ENCODE results near the gene CHRNA4.

Gene CHRNA4

DNA sequence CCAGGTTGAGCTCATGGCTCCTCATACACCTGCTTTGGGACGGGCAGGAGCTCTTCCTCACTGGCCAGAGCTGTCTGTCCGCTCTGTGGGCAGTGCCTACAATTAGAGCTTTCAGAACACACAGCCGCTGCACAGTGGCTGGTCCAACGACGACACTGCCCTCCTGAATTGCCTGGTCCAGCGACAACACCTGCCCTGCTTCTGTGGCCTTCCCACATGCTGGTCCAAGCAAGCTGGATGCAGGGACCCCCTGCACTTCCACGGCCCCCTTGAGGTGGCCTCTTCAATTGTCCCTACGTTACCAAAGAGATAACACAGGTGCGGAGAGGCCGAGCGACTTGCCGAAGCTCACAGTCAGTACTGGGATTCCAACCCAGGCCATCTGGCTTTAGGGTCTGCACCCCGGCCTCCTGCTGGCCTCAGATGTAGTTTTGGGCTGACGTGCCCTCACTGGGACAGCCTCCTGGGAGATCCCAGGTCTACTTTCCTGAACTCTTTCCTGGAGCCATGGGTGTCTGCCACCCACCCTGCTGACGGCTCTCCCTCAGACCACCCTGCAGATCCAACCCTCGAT, 1.4 kb upstream of the CHRNA4 start:
- no peak for DNase-seq

DNA sequence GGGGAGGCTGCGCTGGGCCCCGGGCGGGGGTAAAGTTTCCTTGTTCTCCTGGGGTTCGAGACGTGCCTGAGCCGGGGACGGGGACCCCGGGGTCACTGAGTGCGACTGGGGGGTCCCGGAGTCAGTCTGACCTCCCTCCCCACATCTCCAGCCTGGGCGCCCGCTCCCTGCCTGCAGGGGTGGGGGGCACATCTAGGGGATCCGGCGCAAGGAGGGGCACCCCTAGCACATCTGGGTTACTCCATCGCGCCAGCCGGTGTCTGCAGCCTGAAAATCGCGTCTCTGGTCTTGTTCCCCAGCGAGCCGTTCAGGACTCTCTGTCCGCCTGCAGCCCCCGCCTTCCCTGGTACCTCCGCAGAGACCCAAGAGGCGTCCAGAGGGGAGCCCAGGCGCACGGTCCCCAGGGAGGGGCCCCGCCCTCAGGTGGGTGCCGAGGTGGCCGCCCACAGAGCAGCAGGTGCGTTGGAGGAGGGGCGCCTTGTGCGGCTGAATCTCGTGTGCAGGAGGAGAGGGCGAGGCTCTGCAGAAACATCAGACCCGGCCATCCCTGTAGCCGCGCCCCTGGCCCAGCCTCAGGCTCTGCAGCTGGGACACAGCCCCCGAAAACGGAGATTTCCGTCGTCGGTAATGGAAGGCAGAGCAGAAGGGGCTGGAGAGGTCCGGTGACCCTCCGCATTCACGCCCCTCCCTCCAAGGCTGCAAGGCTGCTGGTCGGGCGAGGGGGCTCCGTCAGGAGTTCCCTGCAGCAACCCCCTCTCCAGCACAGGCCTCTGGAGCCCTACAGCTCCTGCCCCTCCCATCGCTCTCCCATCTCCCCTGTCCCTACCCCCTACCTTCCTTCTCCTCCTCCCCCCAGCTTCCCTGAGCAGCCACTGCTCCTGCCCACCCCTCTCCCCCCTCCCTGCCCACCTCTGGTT, 628 bp upstream of the CHRNA4 start:
- no peak for DNase-seq

DNA sequence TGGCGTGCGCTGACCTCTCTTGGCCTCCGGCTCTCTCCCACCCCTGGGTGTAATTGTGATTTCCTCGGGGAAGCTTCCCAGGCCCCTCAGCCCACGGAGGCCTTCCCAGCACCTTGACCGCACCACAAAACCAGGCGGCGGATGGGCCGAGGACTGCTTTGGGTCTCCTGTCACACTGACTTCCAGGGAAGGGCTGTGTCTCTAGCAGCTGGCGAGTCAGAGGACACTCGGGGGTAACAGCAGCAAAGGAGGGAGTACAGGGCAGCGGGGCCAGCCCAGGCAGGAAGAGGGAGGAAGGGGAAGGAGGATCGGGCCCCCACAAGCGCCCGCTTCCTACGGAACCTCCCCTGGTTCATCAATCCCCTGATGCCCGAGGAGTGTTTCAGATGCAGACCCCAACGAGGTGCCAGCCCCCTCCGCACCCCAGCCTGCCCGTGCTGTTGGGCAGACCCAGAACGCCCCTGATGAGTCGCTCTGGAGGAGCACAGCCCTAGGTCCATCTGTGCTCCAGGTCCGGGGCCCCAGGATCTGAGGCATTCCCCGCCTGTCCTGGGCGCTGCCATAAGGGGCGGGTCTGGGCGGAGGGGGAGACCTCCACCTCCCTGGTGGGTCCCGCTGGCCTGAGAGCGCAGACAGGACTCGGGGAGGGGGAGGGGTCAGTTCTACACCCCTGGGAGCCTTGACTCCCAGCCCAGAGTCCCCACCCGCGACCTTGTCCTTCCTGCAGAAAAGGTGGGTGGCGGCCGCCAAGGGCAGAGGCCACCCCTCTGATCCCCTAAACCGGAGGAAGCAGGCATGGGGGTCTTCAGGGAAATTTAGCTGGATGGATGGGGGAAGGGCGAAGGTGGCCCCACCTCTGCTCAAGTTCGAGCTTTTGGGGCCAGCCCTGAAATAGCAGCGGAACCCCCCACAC, 956 bp downstream of the CHRNA4 start:
- DNase-seq = no peak

DNA sequence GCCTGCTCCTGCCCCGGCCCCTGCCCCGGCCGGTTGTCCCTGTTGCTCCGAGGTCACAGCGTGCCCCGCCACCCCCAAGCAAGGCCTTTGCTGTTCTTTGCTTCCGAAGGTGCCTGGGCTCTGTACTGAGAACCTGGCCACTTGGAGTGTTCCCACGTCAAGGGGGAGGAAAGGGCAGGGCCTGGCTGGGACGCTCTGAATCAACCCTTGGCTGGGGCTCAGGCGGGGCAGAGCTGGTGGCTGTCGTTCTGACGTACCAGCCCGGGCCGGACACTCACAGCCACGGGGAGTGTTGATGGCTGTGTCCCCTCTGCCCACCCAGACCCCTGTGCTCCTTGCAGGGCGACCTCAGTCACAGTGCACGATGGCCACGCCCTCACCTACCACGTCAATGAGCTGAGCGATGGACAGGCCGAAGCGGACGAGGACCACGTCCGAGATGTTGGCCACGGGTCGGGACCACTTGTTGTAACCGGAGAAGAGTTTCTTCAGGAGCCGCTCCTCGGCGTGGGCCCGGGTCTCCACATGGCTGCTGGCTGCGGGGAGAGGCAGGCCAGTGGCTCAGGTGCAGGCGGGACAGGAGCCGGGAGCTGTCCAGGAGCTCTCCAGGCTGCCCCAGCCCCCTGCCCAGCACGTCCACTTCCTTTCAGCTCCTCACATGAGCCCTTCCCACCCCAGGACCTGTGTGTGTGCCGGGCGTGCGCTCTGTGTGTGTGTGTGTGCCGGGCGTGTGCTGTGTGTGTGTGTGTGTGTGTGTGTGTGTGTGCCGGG, 1.8 kb downstream of the CHRNA4 start:
- no peak for DNase-seq

DNA sequence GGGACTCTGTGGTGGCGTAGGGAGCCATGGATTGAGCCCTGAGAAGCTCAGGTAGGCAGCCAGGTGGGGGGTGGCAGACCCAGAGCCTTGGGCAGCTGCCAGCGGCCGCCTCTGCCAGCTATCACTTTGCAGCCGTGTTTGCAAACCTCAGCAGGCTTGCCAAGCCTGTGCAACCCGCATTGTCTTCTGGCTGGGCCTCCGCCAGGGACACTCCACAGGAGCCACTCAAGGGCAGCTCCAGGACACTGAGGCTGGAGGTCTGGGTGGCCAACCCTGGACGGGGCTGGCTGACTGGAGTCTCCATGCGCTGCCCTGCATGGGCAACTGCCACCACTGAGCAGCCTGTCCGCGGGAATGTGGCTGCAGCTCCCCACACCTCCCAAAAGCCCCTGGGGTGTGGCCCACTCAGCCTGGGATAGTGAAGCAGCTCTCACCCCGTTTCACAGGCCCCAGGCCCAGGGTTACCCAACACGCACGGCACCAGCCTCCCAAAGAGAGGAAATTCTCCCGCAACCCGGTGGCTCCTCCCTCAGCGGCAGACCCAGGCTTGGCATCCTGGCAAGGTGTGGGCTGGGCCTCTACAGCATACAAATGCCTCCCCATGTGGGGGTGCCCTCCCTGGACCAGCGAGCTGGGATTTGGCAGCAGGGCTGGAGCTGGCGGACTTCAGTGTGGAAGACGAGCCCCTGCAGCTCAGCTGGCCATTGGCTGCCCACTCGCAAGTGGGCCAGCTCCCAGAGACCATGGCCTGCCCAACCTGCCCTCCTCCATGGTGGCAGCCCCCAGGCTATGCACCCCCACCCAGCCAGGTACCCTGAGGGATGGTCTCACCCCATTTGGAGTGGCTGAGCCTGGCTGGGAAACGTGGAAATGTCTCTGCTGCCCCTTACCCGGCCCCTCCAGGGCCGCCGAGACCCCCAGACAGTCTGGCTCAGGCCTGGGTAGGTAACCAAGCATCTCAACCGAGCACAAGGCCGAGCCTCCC, 2.9 kb downstream of the CHRNA4 start:
- DNase-seq = no peak

DNA sequence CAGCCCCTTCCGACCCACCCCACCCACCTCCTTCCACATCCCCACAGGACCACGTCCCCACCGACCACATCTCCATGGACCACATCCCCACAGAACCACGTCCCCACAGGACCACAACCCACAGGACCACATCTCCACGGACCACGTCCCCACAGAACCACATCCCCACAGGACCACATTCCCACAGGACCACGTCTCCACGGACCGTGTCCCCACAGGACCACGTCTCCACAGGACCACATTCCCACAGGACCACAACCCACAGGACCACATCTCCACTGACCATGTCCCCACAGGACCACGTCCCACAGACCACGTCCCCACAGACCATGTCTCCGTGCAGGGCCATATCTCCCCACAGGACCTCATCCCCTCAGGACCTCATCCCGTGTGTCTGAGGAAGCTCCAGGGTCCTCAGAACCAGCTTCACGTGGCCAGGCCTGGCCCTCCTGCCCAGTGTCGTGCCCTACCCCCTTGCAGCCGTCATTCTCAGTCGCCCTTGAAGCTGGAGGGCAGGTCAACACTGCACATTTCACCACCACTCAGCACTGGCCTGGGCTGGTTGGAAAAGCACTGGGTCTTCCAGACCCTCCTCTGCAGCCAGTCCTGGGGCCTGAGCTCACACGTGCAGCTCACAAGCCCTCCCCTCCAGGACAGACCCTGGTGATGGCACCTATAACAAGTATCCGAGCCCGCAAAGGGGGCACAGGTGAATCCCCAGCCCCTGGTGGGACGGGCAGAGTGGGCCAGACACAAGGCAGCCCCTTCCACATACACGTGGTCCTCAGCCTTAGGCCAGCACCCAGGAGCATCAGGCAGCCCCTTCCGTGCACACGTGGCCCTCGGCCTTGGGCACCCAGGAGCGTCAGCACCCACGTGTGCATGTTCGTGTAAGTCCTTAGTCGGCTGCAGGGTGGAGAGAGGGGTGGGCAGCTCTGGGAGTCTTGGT, 3.9 kb downstream of the CHRNA4 start:
- DNase-seq = no peak

DNA sequence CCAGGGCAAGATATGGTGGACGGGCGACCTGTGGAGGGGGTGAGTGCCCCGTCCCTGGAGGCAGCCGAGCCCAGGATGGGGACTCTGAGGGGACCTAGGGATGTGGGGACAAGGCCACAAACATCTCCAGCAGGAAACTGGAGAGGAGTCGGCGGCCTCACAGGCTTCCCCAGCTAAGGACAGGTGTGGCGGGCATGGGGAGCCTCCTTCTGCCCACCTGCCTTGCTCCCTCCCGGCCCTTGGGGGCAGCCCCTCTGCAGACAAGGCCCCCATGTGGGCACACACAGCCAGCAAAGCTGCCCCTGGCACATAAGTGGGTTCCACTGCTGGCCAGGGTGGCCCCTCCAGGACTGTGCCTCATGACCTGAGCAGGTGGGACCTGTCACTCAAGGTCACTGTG, 4.6 kb downstream of the CHRNA4 start:
- DNase-seq = no peak

DNA sequence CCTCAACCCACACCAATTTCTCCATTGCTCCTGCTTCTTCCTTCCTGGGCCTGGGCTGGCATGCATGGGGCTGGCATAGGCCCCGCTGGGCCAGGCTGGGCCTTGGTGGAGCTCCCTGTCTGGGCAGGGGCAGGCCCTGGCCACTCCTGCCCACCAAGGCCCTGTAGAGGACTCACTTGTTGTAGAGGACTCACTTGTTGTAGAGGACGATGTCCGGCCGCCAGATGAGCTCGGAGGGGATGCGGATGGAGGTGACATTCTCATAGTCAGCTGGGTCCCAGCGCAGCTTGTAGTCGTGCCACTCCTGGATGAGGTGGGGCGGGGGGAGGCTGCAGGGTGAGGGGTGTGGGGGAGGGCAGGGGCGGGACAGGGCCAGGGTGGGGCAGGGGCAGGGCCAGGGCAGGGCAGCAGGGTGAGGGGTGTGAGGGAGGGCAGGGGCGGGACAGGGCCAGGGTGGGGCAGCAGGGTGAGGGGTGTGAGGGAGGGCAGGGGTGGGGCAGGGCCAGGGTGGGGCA, 5.3 kb downstream of the CHRNA4 start:
- DNase-seq = no peak

DNA sequence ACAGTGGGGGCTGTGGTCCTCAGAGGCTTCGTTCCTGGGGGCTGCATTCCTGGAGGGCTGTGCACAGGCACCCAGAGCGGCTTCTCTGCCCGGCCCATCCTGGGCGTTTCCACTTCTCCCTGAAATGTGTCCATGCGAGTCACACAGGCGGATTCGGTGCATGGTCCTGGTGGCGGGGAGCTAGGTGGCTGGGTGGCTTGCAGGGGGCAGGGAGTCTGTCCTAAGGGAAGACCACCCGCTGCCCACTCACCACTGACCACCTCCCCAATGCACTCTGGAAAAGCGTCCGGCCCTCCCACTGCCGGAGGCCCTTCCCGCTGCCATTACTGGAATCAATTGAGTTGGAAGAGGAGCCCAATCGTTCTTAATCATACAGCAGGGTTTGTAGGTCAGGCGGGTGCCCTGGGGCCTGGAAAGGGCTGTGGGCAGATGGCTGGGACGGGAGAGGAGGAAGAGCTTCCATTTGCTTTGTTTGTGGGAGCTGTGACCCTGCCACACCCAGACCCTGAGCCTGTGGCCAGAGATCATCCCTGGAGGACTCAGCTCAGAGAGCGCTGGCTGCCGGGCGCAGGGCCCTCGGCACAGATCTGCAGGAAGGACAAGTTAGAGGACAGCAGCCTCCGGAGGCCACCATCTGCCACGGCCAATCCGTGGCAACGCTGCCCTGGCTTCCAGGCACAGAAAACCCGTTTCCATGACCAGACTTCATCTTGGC, 6.4 kb downstream of the CHRNA4 start:
- no peak for DNase-seq

DNA sequence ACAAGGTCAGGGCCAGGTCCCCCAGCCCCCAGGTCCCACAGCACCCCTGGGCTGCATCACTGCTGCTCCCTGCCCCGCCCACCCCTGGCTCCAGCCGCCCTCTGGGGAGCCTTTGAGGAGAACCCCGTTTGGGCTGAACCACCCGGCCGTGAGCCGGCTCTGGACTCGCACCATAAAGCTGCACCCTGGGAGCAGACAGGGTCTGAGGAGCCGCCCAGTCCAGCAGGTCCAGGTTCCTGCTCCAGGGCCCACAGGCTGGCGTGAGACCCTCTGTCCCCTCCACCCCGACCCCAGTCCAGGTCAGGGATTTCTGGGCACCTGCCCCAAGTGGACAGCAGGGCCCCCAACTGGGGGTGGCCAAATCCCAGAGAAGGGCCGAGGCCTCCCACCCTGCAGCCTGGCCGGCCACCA, 8.3 kb downstream of the CHRNA4 start:
- no peak for DNase-seq

DNA sequence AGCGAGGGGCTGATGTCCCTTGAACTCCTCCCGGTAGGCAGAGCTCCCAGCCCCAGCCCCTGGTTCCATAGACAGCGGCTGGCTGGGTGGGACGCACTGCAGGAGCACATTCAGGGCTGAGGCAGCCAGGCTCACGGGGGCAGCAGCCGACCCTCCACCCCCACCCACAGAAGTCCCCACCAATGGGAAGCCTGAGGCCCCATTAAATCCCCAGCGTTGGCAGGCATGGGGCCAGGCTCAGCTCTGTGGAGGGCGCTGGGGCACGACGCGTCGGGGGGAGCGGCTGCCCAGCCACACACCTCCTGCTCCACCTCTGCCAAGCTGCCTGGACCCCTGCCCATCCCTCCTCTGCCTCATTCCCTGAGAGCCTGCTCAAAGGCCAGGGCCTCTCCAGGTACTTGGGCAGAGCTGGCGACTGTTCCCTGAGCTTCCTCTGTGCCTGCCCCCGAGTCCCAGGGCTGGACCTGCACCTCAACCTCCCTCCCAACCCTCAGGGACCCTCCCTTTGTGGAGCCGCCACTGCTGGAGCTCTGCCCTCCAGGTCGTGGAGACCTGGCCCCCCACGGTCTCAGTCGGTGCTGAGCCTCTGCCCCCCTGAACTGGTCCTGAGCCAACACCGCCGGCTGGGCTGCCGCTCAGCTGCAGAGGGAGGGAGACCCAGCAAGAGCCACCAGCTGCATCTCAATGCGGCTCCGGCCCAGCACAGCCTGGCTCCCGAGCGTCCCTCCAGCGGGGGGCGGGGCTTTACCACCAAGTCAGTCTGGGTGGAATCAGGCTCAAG, 9.1 kb downstream of the CHRNA4 start:
- no peak for DNase-seq

DNA sequence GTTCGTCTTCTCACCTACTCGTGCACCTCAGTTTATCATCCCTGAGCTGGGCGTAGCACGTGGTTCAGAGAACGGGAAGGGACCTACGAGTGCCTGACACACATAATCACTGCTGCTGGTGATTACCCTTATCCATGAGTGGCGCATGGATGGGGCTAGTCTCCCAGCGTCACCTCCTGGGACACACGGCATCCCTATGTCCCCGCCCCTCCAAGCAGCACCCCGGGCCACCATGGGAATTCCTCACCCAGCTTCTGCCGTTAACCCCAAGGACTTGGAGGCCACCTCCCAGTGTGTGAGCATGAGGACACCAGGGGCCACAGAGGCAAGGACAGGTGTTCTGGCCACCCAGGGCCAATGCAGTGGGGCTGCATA, 9.8 kb downstream of the CHRNA4 start:
- no peak for DNase-seq

DNA sequence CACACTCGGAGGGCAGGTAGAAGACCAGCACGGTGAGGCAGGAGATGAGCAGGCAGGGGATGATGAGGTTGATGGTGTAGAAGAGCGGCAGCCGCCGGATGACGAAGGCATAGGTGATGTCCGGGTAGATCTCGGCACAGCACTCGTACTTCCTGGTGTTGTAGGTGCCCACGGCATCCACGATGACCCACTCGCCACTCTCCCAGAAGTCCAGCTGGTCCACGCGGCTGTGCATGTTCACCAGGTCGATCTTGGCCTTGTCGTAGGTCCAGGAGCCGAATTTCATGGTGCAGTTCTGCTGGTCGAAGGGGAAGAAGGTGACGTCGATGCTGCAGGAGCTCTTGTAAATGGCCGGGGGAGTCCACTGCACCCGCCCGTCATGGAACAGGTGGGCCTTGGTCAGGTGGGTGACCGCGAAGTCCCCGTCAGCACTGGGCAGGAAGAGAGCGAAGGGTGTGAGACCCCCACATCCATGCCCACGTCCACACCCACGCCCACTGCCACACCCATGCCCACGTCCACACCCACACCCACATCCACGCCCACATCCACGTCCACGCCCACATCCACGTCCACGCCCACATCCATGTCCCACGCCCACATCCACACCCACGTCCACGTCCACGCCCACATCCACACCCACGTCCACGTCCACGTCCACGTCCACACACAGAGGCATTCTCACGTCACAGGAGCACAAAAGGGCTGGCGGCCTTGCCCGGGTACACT, 10.4 kb downstream of the CHRNA4 start:
- DNase-seq = no peak

DNA sequence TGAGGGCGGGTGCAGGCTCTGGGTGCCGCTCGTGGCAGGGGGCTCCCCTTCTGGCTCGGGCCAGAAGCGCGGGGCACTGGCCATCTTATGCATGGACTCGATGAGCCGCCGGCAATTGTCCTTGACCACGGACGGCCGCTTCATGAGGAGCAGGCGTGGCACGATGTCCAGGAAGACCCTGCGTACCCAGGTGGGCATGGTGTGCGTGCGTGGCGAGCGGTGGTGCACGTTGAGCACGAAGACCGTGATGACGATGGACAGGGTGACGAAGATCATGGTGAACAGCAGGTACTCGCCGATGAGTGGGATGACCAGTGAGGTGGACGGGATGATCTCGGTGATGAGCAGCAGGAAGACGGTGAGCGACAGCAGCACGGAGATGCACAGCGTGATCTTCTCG, 11.0 kb downstream of the CHRNA4 start:
- no peak for DNase-seq

DNA sequence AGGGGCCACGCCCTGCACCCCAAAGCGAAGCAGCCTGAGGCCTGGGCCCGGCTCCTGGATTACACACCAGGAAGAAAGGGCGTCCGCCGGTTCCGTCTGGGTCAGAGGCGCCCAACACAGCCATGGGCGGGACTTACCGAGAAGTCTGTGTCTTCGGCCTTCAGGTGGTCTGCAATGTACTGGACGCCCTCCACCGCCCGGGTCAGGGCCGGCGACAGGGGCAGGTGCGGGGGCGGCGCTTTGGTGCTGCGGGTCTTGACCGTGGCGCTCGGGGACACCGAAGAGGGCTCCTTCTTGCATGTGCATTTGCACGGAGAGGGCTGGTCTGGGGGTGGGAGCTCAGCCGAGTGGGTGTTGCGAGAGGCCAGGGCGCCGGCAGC, 11.6 kb downstream of the CHRNA4 start:
- no peak for DNase-seq

DNA sequence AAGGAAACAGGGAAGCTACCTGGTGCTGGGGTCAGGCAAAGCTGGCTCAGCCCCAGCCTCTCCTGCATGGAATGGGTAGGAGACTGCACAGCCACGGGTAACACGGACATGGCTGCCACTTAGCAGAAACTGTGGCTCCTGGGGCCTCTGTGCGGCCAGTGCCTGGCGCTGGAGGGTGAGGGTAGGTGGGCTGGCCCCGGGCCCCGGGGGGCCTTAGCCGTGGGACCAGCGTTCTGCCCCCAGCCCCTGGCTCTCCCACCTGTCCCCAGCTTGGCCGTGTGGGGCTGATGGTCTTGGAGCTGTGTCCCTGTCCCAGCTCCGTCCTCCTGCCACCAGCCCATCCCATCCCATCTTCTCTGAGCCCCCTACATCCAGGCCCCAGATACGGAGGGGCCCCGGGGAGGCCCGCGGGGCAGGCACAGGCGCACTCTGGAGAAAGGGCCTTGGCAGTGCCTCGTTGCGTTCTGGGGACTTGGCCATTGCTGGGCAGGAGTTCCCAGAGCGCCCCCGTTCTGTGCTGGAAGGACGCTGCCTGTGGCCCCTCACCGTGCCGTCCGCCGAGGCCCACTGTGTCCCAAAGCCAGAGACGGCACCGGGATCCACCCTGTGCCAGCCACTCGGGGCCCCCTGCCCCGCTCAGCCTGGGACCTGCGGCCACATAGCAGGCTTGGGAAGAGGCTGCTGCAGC, 12.2 kb downstream of the CHRNA4 start:
- DNase-seq = no peak
